T-helper 1 cell treated with Interleukin-12 subunit alpha and Interleukin-12 subunit beta and Interleukin-4 antibody, amounts not matched to agents 30 μg/mL and 1 μg/mL, for 36 hours (primary cell): Measurements from ENCODE around the gene SLC1A4.

Experiments used
- H3K27ac Mint-ChIP-seq: one replicate; pipeline ENCODE4 v1.8.0; 2021; ENCODE audit warnings: mild to moderate bottlenecking, mixed read lengths
- H3K27me3 Mint-ChIP-seq: one replicate; pipeline ENCODE4 v1.8.0; 2021; ENCODE audit warnings: low read depth, mixed read lengths
- H3K36me3 Mint-ChIP-seq: one replicate; pipeline ENCODE4 v1.8.0; 2021; ENCODE audit warnings: low read depth, mixed read lengths
- H3K4me1 Mint-ChIP-seq: one replicate; pipeline ENCODE4 v1.8.0; 2021; ENCODE audit warnings: low read depth, mixed read lengths
- H3K4me3 Mint-ChIP-seq: one replicate; pipeline ENCODE4 v1.8.0; 2021; ENCODE audit warnings: mild to moderate bottlenecking, moderate library complexity, mixed read lengths
- H3K9me3 Mint-ChIP-seq: one replicate; pipeline ENCODE4 v1.8.0; 2021; ENCODE audit warnings: mixed read lengths

Gene SLC1A4

DNA sequence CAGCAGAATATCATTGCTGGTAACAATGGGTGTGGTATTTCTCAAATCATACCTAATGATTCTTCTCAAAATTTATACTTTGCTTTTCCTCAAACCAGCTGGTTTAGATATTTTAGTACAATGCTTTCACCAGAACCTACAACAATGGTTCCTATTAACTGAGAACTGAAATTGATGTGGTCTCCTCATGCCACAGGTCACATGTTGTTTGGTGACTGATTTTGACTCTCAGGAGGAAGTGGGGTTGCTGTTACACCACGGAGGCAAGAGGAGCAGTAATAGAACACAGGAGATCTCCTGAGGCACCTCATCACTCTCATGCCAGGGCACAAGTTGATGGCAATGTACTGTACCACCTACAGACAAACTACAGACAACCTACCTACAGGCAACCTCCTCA is 64.0 kb downstream of the SLC1A4 start:
- Mint-ChIP-seq H3K4me3 (peak overlapping the region; percentile 64), H3K27ac (peak overlapping the region; percentile 57), H3K27me3 (peaks cover 13% of the 10 kb centered on the region), H3K4me1 (peaks cover 41% of the 10 kb centered on the region), H3K9me3 (peaks cover 5% of the 10 kb centered on the region), H3K36me3 (peaks cover 12% of the 10 kb centered on the region)

DNA sequence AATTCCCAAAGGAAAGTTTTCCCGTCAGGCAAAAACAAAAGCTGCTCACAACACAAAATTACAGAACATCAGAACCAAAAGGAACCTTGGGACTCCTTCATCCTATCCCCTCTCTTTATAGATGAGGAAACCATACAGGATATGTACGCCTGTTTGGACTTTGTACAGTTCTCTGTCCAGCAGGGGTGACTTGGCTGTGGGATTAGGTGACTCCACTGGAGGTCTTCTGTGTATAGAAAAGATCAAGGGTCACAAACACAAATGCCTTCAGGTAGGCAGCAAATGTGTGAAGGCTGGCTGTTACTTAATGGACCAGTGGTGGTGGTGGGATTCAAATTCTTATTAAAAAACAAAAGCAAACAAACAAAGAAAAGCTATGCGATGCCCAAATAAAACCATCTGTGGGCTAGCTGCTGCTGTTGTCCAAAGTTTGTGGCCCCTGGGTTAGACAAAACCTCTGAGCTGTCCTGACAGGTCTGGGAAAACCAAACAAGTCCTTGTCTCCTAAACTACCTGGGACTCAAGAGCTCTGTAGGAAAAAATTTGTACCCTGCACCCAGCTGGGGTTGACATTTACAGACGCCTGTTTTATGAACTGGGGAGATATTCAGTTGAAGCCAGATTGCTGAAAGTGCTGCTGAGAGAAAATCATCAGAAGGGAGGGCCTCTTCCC is 65.7 kb downstream of the SLC1A4 start:
- Mint-ChIP-seq H3K27ac (peak overlapping the region; percentile 72), H3K4me1 (peaks cover 48% of the 10 kb centered on the region)

DNA sequence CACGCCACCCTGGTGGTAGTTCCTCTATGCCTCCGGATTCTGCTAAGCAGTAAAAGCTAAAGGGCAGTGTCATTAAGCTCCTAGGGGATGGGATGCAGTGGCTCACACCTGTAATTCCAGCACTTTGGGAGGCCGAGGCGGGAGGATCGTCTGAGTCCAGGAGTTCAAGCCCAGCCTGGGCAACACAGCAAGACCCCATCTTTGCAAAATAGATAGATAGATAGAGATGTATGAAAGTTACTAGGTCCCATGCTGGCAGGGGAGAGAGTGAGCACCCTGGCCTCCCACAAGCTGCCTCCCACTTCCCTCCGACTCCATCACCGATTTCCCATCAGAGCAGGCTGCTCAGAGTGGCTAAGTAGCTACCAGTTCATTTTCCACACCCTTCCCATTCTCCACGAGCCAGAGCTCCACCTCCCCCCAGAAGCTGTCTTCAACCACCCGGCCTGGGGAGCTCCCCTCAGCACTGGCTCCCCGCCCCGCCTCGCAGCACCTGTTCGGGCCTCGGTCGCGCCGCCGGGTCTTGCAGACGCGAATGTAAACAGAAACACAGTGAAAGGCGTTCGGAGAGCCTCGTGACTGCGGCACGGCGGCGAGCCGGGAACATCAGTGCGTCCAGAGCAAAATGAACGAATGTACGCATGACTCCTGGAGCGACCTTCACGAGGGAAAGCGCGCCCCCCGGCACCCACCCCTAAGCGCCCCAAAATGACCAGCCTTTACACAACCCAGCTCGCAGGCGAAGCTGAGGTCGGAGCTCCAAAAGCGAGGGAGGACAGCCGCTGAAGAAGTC is 66.4 kb downstream of the SLC1A4 start:
- Mint-ChIP-seq H3K4me1 (peaks cover 48% of the 10 kb centered on the region), H3K27ac (peak overlapping the region; percentile 72), H3K4me3 (peak overlapping the region; percentile 95), H3K36me3 (peaks cover 8% of the 10 kb centered on the region), H3K9me3 (no peaks in the 10 kb centered on the region), H3K27me3 (peaks cover 13% of the 10 kb centered on the region)

More for the DNA sequence above, 65.7 kb downstream of the SLC1A4 start:
- Mint-ChIP-seq H3K9me3 (no peaks in the 10 kb centered on the region), H3K36me3 (peaks cover 8% of the 10 kb centered on the region), H3K27me3 (peaks cover 13% of the 10 kb centered on the region), H3K4me3 (peak overlapping the region; percentile 95)

DNA sequence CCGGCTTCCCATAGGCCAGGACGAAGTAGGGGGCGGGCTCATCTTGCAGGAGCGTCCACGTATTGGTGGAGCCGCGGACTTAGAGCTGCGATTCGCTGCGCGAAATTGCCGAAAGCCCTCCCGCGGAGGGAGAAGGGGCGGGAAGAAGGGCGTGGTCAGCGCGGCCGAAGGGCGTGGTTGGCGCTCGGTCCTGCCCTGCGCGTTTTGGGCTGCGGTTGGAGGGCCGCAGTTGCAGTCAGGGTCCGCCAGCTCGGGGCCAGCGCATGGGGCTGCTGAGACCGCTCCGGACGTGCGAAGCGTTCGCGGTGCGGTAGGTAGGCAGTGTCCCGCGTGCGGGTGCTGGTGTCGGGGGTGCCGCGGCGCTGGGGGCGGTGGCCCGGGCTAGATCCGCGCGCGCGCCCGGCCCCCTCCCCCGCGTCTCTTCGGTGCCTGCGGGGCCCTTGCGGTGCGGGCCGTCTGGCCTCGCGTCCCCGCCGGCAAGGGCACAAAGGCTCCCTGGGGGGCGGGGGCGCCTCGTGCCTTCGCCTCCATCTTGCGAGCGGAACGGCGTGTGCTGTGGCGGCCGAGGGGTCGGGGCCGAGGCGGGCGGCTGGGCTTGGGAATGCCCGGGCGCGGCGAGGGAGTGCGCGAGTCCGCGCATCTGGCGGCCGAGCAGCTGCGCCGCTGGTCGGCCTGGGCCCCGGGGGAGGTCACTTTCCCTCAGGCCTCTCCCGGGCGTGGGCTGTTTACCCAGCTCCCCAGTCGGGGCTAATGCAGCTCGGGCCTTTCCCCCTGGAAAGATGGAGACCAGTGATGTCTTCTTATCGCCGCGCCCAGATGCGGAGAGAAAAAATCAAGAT is 67.2 kb downstream of the SLC1A4 start, which contains the start of gene CEP68:
CEP68 (plus strand) TSS at position 202 of the 839 bp plus-strand sequence. CDS start 13,029 bp downstream, outside the sequence.
- H3K27ac Mint-ChIP-seq = peak within 1 kb of the TSS; percentile 87
- peak within 1 kb of the TSS; percentile 95 for H3K4me3 Mint-ChIP-seq
- H3K4me1 Mint-ChIP-seq = peaks cover 48% of the 10 kb centered on the region
- no peaks in the 10 kb centered on the region for H3K9me3 Mint-ChIP-seq
- H3K36me3 Mint-ChIP-seq = peaks cover 3% of the 10 kb centered on the region
- peaks cover 6% of the 10 kb centered on the region for H3K27me3 Mint-ChIP-seq

DNA sequence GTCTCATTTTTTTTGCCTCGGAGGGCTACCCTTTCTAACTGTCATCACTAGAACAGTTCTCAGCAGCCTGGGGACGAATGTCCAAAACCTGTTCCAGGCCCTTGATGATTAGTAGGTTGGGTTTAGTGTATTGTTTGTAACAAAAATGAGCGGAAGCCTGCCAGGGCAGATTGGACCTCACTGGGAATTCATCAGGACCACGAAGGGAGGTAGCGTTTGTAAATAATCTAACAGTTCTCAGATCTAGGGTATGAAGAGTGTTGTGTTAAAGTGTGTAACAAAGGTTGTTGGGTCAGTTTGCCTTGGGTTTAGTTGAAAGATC is 67.8 kb downstream of the SLC1A4 start:
- Mint-ChIP-seq H3K4me3 (peak overlapping the region; percentile 86), H3K27ac (peak overlapping the region; percentile 87), H3K9me3 (no peaks in the 10 kb centered on the region), H3K4me1 (peaks cover 48% of the 10 kb centered on the region), H3K27me3 (peaks cover under 1% of the 10 kb centered on the region), H3K36me3 (peaks cover under 1% of the 10 kb centered on the region)

DNA sequence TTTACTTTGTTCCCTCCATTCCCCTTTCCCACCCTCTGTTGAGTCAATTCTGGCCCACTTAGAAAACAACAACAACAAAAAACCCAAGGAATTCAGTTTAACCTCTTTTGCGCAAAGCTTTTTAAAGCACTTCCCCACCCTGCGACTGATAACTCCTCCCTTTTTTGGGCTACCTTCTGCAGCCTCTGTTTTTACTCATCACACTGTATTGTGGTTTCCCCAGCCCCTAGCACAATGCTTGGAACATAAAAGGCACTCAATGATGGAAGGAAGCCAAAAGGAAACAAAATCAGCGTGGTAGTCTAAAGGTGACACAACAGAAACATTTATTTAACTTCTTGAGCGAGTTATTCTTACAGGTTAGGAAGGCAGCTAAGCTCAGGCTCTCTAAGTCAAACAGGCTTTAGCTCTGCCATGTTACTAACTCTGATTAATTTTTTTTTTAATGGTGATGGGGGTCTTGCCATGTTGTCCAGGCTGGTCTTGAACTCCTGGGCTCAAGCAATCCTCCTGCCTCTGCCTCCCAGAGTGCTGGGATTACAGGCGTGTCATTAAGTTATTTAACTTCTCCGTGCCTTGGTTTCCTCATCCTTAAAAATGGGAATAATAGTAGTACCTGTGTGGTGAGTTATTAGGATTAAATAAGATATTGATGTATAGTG is 68.3 kb downstream of the SLC1A4 start:
- no peaks in the 10 kb centered on the region for H3K9me3 Mint-ChIP-seq
- H3K4me1 Mint-ChIP-seq = peaks cover 46% of the 10 kb centered on the region
- no peaks in the 10 kb centered on the region for H3K27me3 Mint-ChIP-seq
- peak overlapping the region; percentile 87 for H3K27ac Mint-ChIP-seq
- H3K36me3 Mint-ChIP-seq = no peaks in the 10 kb centered on the region
- peak overlapping the region; percentile 86 for H3K4me3 Mint-ChIP-seq

DNA sequence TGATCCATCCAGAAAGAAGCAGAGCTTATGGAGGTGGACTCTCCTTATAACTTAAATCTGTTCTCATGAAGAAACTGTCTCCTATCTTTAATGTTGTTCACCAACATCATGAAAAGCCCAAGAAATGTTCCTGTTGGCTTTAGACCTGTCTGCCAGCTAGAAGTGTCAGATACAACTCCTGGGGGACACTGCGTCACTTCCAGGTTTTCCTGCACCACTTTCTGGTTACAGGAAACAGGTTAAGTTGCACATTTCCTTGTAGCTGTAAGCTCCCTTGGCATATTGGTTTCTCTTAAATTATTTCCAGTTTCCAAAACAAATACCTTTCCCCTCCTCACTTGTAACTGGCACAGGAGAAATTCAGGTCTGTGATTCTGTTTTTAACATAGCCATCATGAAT is 69.9 kb downstream of the SLC1A4 start:
- Mint-ChIP-seq H3K27me3 (no peaks in the 10 kb centered on the region), H3K4me3 (no peak overlapping the region), H3K36me3 (no peaks in the 10 kb centered on the region), H3K4me1 (peaks cover 33% of the 10 kb centered on the region), H3K9me3 (no peaks in the 10 kb centered on the region), H3K27ac (no peak overlapping the region)

DNA sequence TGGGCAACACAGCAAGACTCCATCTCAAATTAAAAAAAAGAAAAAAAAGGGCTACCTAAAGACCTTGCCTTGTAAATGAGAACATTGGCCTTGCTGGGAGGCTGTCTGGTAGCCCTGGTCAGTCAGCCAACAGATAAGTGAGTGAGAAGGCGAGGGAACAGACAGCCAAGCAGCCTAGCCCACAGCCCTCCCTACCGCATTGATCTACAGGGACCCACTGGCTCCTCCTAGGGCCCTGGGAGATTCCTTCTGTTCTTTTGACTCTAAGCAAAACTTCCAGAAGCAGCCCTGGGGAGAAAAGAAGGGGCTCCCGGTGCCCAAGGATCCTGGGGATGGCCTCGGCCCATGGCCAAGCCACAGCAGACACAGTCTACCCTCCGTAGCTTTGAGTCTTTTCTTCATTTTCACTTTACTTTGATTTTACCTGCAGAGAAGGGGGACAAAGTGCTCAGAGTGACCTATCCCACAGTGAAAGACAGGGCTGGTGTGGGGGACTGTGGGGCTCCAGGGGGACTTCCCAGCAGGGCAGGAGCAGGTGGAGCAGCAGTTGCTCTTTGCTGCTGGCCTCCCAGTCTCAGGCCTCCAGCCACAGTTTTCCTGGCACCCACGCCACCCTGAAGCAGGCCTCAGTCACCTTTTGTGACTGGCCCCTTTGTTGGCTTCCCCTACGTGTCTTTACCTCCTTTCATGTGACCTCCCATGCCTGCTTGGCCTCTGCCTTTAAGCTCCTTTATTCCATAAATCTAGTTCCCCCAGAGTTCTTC is 72.1 kb downstream of the SLC1A4 start:
- Mint-ChIP-seq H3K4me1 (peaks cover 26% of the 10 kb centered on the region), H3K36me3 (no peaks in the 10 kb centered on the region), H3K9me3 (no peaks in the 10 kb centered on the region), H3K27me3 (no peaks in the 10 kb centered on the region), H3K27ac (no peak overlapping the region), H3K4me3 (no peak overlapping the region)

DNA sequence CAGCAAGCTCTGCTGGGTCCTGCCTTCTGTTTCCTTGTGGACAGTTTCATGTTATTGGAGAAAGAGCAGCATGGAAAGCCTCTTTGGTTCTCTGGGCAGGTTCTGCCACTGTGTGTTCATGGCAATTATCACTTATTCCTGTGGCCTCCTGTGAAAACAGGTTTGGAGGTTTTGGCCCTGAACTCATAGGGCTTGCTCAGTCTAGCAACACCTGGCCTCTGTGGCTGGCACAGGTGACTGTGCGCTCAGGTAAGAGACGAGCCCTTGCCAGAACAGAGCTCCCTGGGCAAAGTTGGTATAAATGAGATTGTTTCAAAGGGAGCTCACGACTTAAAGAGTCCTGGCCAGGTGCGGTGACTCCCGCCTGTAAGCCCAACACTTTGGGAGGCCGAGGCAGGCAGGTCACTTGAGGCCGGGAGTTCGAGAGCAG is 72.7 kb downstream of the SLC1A4 start:
- Mint-ChIP-seq H3K27ac (no peak overlapping the region), H3K9me3 (no peaks in the 10 kb centered on the region), H3K4me1 (peaks cover 25% of the 10 kb centered on the region), H3K4me3 (no peak overlapping the region), H3K36me3 (no peaks in the 10 kb centered on the region), H3K27me3 (no peaks in the 10 kb centered on the region)

DNA sequence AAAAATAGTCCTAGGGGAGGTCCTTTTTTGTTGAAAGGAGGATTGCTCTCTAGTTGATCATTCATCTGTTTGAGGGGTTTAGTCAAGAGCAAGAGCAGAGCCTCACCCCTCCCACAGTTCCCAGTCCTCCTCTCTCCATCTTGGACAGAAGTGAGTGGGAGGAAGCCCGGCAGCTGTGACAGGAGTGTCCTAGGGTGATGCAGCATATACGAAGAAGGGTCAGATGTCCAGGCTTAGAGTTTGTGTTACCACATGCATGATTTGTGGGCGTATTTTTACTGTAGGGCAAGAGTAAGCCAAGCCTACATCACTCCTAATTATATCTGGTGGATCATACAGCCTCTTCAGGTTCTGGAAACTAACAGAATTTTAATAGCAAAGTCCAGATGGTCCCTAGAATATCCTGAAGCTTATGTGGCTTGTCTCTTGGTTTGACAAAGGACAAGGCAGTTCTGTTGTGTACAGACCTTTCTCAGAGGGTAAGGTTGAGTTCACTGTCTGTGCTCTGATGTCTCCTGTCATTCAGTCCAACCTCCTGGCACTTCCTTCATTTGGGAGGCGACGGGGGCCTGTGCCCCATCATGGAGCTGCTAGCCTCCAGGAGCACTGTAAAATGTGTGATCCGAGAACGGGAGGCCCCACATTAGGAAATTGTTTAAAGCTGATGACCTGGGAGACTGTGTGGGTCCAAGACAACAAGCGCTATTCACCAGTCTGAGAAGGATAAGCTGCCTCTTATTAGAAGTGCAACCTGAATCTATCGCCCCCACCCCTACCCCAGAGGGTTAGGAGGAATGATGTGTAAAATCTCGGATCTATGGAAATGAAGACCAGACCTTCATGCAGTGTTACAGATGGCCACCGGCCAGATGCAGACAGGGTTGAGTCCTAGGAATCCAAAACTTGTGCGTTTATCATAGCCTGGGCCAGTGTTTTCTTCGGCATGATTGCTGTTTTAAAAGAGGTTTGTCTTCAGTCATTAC is 73.9 kb downstream of the SLC1A4 start:
- Mint-ChIP-seq H3K9me3 (no peaks in the 10 kb centered on the region), H3K4me1 (peaks cover 21% of the 10 kb centered on the region), H3K27ac (no peak overlapping the region), H3K36me3 (no peaks in the 10 kb centered on the region), H3K27me3 (no peaks in the 10 kb centered on the region), H3K4me3 (no peak overlapping the region)

DNA sequence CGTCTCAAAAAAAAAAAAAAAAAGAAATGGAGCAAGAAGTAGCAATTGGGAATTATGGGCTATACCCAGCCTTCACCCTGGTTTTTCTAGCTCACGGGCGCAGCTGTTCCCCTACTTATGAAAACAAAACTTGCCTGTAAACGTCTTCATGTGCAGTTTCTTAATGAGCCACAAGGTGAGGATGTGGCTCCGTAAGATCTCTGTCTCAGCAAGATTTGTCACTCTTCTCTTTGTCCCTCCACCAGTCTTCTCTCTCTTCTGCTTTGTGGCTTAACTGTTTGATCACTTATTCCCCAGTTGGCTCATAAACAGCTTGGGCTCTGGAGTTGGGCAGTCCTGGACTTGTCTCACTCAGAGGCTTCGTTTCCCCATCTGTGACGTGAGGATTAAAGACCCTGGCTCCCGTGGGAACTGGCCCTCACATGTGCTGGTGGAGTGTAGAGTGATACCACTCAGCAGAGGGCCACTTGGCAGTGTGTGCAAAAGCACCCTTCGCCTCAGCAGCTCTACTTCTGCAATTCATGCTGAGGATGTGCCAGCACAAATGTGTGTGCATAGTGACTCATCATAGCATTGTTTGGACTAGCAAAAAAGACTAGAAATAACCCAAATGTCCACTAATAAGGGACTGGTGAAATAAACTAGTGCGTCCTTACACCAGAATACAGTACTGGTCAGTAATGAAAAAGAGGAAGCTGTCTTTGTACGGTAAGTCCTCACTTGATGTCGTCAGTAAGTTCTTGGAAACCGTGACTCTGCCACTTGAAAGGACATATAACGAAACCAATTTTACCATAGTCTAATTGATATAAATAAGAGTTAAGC is 75.7 kb downstream of the SLC1A4 start:
- Mint-ChIP-seq H3K36me3 (no peaks in the 10 kb centered on the region), H3K4me1 (peaks cover 19% of the 10 kb centered on the region), H3K9me3 (no peaks in the 10 kb centered on the region), H3K4me3 (no peak overlapping the region), H3K27ac (no peak overlapping the region), H3K27me3 (no peaks in the 10 kb centered on the region)
